Muscle of arm (tissue), 14 donors: ENCODE results near the gene FXYD5. TPM values are rescaled to one million over a fixed set of nuclear protein-coding genes. Genes with fewer than 3 reads are reported as not detected.

Source experiments
- DNase-seq: peaks from one replicate; pipeline ENCODE4 v3.0.0-alpha.2; 2013
- long read RNA-seq, 11 donors: transcript quantifications; one replicate each; lab custom pipeline, GENCODE V29; 2026
- polyA plus RNA-seq, 12 donors: library from polyadenylated mRNA; unstranded; fragments of 120-200 nt; gene quantifications; one replicate each; pipeline ENCODE4 v1.2.1, GENCODE V29; 2013; ENCODE audit not compliant: insufficient read length in 12 of 12

Gene FXYD5
- 10 to 100 TPM in 11 of 12 donors, not detected in 1; 15.6 to 81.8 (median 18.8) TPM for polyA plus RNA-seq
- long read RNA-seq, donor 1, transcript FXYD5-204 (9 exons, 872 nt) = major isoform, 17 of 25 reads
- long read RNA-seq, donor 1, partial matches to known transcripts = 0 of 25 reads
- long read RNA-seq, donor 1, other reads (novel, unspliced or antisense) = 0 of 25 reads
- long read RNA-seq, donor 2, partial matches to known transcripts = 0 of 7 reads
- long read RNA-seq, donor 2, other reads (novel, unspliced or antisense) = 0 of 7 reads
- long read RNA-seq, donor 3, partial matches to known transcripts = 0 of 2 reads
- long read RNA-seq, donor 3, other reads (novel, unspliced or antisense) = 0 of 2 reads
- long read RNA-seq, donor 4, partial matches to known transcripts = 0 of 2 reads
- long read RNA-seq, donor 4, other reads (novel, unspliced or antisense) = 0 of 2 reads
- long read RNA-seq, donor 5, partial matches to known transcripts = 0 of 5 reads
- long read RNA-seq, donor 5, other reads (novel, unspliced or antisense) = 0 of 5 reads
- long read RNA-seq, donor 6, partial matches to known transcripts = 0 of 3 reads
- long read RNA-seq, donor 6, other reads (novel, unspliced or antisense) = 0 of 3 reads
- long read RNA-seq, donor 7, partial matches to known transcripts = 0 of 4 reads
- long read RNA-seq, donor 7, other reads (novel, unspliced or antisense) = 0 of 4 reads
- long read RNA-seq, donor 8, partial matches to known transcripts = 0 of 5 reads
- long read RNA-seq, donor 8, other reads (novel, unspliced or antisense) = 0 of 5 reads
- long read RNA-seq, donor 9, transcript FXYD5-204 (9 exons, 872 nt) = major isoform, 8 of 9 reads
- long read RNA-seq, donor 9, partial matches to known transcripts = 0 of 9 reads
- long read RNA-seq, donor 9, other reads (novel, unspliced or antisense) = 0 of 9 reads
- long read RNA-seq, donor 10, transcript FXYD5-204 (9 exons, 872 nt) = major isoform, 7 of 10 reads
- long read RNA-seq, donor 10, partial matches to known transcripts = 0 of 10 reads
- long read RNA-seq, donor 10, other reads (novel, unspliced or antisense) = 0 of 10 reads
- long read RNA-seq, donor 11, transcript FXYD5-204 (9 exons, 872 nt) = major isoform, 5 of 6 reads
- long read RNA-seq, donor 11, partial matches to known transcripts = 0 of 6 reads
- long read RNA-seq, donor 11, other reads (novel, unspliced or antisense) = 0 of 6 reads

- peak; percentile 45 for DNase-seq
Observed at GRCh38 chr19:35154525-35155406, at the start of gene FXYD5. FXYD5 (plus strand) TSS chr19:35154735; CDS start chr19:35155551, 816 bp downstream.

GRCh38 chr19:35105047-35105410 lies 49.5 kb upstream of the FXYD5 start:
- no peak for DNase-seq

GRCh38 chr19:35105411-35106290 lies 48.9 kb upstream of the FXYD5 start:
- no peak for DNase-seq

GRCh38 chr19:35106291-35106583 lies 48.3 kb upstream of the FXYD5 start:
- no peak for DNase-seq

GRCh38 chr19:35106898-35107541 lies 47.5 kb upstream of the FXYD5 start:
- no peak for DNase-seq

- no peak for DNase-seq
Observed at GRCh38 chr19:35107545-35107944, 47.0 kb upstream of the FXYD5 start.

GRCh38 chr19:35108730-35109129 lies 45.8 kb upstream of the FXYD5 start:
- DNase-seq = no peak

- no peak for DNase-seq
Observed at GRCh38 chr19:35109395-35110112, 45.0 kb upstream of the FXYD5 start.

GRCh38 chr19:35110974-35111373 lies 43.6 kb upstream of the FXYD5 start:
- no peak for DNase-seq

GRCh38 chr19:35112995-35113688 lies 41.4 kb upstream of the FXYD5 start:
- no peak for DNase-seq

- DNase-seq = peak; percentile 83
Observed at GRCh38 chr19:35114353-35115176, 40.0 kb upstream of the FXYD5 start.

- DNase-seq = no peak
Observed at GRCh38 chr19:35115177-35115951, 39.2 kb upstream of the FXYD5 start, which contains the start of gene FXYD3. FXYD3 (plus strand) TSS chr19:35115823; CDS start chr19:35119377, 3,554 bp downstream.

GRCh38 chr19:35116072-35116801 lies 38.3 kb upstream of the FXYD5 start:
- DNase-seq = no peak

- DNase-seq = no peak
Observed at GRCh38 chr19:35117116-35117515, 37.4 kb upstream of the FXYD5 start.

- no peak for DNase-seq
Observed at GRCh38 chr19:35117799-35118198, 36.7 kb upstream of the FXYD5 start.
